ENCODE data around the gene CAB39.

DNA sequence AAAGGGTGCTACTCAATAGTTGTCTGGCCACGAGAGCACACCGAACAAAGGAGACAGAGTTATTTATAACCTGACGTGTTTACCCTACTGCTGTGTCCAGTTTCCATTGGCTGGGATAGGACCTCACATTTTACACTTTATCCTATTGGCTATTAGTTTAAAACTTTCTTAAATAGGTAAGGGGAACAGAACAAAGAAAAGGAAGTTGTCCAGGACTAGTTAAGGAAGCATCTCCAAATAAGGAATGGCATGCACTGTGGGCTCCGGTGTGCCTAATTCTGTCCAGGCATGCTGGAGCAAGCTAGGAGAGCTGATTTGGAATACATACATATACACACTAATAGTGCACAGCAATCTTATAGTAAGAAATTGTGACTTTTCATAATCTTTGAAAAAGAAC is 72.2 kb downstream of the CAB39 start:
- TF ChIP-seq, protein P1, sequence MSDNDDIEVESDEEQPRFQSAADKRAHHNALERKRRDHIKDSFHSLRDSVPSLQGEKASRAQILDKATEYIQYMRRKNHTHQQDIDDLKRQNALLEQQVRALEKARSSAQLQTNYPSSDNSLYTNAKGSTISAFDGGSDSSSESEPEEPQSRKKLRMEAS (IDR thresholded peaks at IDR 0.05; ENCODE audit: low read depth), result no peak
- no peak for TF ChIP-seq FOSL2 (IDR thresholded peaks at IDR 0.05; ENCODE audit: borderline replicate concordance, low read depth)
- TF ChIP-seq CTCF (IDR thresholded peaks at IDR 0.05), result no peak
- TF ChIP-seq POLR2AphosphoS5 (IDR thresholded peaks at IDR 0.05; ENCODE audit: low read depth, low read length), result no peak
- no peak for TF ChIP-seq JUND (IDR thresholded peaks at IDR 0.05)
- TF ChIP-seq TEAD4 (IDR thresholded peaks at IDR 0.05; ENCODE audit: borderline replicate concordance, insufficient read depth), result no peak
- TF ChIP-seq TAF1 (IDR thresholded peaks at IDR 0.05; ENCODE audit: borderline replicate concordance, low read depth, low read length), result no peak
- no peak for TF ChIP-seq RCOR1 (IDR thresholded peaks at IDR 0.05; ENCODE audit: low read length)
- TF ChIP-seq, protein P2, sequence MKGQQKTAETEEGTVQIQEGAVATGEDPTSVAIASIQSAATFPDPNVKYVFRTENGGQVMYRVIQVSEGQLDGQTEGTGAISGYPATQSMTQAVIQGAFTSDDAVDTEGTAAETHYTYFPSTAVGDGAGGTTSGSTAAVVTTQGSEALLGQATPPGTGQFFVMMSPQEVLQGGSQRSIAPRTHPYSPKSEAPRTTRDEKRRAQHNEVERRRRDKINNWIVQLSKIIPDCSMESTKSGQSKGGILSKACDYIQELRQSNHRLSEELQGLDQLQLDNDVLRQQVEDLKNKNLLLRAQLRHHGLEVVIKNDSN (IDR thresholded peaks at IDR 0.05; ENCODE audit: borderline replicate concordance, low read depth), result no peak
- TF ChIP-seq REST (IDR thresholded peaks at IDR 0.05; ENCODE audit: low read depth, low read length), result no peak
- TF ChIP-seq EP300 (IDR thresholded peaks at IDR 0.05; ENCODE audit: borderline replicate concordance in 1 of 2, low read depth in 1 of 2, low read length in 1 of 2), result no peak
- TF ChIP-seq CHD2 (IDR thresholded peaks at IDR 0.05; ENCODE audit: low read length, partially characterized antibody), result no peak

Data from SK-N-SH (cell line).